NOMO-1 treated with DMSO at 0.1 percent for 48 hours (cell line): ENCODE data around the gene PARD3B.

ENCODE experiments used
- DNase-seq: peaks from one replicate; lab custom pipeline; 2025; ENCODE audit not compliant: unreplicated experiment; lab: John Stamatoyannopoulos, UW

Gene PARD3B

DNA sequence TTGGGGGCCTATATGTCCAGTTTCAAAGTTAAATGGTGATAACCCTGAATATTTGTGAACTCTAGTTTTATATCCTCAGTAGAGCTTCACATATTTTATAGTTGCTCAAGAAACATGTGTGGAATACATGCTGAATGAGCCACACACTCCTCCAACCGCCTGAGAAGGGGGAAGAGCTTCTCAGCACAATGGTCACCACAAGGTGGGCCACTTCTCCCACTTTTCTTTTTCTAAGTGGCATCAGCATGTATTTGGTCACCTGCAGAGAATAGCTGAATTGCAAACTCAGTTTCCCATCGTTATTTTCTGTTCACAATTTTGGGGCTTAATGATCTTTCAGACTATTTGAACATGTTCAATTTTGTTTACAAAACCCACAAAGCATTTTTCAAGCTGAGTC lies 340.5 kb downstream of the PARD3B start:
- no peak for DNase-seq

DNA sequence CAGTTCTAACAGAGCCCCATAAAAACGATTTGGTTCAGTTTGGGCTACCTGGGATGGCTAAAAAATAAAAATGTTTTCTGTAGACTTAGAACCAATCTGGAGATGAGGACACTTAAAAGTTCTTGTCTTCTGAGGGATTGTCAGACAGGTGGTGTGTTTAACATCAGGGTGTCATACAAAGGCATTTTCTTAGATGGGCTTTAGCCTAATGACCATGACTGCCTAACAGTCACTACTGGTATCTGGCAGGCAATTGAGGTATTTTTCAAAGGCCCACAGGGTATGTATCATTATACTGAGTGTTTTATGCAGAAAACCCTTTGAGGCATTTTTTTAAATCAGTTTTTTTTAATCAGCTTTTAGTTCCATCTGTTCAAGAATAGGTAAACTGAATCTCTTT lies 341.4 kb downstream of the PARD3B start:
- DNase-seq = no peak

DNA sequence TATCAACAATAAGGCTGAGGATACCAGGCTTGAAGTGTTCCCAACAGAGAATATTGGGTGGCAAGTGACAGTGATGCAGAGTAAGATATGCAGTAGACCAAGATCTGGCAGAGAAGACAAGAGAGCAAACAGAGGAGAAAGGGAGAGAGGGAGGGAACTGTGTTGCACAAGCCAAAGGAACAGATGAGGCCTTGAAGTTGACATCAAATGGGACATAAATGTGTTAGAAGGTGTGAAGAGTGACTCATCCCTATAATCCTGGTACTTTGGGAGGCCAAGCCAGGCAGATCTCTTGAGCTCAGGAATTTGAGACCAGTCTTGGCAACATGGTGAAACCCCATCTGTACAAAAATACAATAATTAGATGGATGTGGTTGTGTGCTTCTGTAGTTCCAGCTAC lies 342.9 kb downstream of the PARD3B start:
- no peak for DNase-seq

DNA sequence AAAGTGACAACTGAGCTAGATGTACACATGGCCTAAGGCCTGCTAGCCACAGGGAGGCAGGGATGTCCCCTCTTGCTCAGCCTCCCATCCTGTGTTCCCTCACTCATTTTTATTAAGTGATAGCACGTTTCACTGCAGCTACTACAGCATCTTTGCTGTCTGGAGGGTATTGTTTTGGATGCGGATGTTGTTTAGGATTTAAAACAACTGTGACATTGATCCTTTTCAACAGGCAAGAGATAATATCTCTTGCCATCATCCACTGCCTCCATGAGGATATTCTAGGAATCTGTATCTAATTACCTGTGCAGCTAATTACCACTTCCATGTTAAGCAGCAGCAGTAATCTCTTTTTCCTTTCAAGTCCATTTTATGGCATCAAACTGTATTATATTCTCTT lies 345.4 kb downstream of the PARD3B start:
- DNase-seq = no peak

DNA sequence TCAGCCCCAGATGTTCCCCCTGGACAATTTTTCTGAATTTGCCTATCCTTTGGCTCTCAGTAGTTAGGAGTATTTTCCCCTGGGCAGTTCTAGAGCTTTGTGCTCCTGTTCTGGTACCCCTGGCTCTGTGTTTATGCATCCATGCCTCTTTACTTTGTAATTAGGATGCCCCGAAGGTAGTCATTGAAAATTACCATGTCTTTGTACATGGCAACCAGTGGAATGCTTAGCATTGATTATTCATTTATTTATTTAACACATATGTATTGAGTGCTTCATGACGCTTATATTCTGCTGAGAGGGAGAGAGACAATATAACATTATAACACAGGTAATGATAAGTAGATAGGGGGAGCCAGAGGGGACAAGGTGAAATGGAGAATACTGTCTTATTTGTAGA lies 346.5 kb downstream of the PARD3B start:
- no peak for DNase-seq

DNA sequence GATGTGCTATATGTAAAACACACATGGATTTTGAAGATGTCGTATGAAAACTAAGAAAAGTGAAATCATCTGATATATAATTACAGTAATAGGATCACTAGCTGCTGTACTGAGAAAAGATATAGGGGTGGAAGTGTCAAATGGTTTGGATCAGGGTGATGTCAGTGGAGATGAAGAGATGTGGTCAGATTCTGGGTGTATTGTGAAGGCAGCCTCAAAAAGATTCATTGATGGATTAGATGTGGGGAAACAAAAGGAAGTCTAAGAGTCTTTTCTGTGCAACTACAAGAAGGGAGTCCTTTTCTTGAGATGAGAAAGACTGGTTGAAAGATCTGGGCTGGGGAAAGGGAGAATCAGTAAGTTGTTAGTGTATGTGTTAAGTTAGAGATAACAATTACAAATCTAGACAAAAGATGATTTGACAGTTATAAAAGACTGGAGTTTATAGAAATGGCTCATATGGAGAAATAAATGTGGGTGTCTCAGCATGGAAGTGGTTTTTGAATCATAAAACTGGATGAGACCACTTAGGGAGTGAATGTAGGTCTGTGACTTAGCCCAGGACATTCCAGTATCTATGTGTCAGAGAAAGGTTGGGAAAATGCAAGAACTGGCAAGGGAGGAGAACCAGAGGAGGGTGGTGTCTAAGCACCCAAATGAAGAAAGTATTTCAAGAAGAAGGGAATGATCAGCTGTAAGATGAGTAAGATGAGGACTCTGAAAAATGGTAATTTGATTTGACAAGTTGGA lies 347.4 kb downstream of the PARD3B start:
- DNase-seq = no peak

DNA sequence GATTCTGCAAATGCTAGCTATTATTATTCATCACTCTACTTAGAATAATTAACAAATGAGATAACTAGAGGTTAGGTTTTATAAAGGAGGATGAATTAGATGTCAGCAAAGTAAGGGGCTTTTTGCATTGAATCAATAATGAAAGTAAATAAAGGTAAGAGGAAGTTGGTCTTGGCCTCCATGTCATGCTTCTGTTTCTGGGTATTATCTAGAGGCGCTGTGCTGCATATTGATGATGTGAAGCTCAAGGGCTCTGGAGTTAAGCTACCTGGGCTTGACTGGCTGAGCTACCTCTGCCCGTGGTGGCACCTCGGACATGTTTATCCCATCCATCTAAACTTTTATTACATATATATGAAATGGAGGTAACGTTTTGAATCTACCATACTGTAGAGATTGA lies 350.9 kb downstream of the PARD3B start:
- DNase-seq = no peak

DNA sequence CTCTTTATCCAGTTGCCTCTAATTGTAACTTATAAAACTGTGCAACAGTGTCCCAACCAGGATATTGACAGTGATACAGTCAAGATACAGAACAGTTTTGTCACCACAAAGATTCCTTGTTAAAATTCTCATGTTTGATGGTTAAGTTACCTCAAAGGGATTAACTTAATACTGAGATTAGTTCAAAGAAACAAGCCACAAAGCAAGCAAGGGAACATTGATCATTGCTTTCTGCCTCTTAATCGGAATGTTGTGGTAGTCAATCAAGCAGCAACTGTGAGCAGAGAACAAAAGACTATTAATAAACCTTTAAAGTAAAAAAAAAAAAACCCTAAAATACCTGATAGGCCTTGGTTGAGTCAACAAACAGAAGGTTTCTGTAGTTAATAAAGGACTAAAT lies 352.3 kb downstream of the PARD3B start:
- DNase-seq = no peak

DNA sequence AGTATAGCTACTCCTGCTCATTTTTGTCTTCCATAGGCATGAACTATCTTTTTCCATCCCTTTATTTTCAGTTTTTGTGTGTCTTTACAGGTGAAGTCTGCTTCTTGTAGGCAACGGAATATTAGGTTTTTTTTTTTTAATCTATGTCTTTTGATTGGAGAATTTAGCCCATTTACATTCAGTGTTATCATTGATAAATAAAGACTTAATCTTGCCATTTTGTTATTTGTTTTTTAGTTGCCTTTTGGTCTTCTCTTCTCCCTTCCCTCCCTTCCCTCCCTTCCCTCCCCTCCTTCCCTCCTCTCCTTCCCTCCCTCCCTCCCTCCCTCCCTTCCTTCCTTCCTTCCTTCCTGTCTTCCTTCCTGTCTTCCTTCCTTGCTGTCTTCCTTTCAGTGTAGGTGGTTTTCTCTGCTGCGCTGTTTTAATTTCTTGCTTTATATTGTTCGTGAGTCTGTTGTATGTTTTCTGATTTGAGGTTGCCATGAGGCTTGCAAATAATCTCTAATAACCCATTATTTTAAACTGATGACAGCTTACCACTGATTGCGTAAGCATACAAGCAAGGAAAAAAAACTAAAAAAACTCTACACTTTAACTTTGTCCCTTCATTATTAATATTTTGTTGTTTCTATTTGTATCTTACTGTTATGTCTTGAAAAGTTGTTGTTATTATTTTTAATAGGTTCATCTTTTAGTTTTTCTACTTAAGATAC lies 353.8 kb downstream of the PARD3B start:
- DNase-seq = no peak

DNA sequence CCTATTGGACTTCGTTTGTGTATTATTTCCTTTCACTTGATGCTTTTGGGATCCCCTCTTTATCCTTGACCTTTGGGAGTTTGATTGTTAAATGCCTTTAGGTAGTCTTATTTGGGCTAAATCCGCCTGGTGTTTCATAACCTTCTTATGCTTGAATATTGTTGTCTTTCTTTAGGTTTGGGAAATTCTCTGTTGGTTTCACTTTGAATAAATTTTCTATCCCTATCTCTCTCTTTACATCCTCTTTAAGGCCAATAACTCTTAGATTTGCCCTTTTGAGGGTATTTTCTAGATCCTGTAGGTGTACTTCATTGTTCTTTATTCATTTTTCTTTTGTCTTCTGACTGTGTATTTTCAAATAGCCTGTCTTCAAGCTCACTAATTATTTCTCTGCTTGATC lies 354.7 kb downstream of the PARD3B start:
- no peak for DNase-seq

DNA sequence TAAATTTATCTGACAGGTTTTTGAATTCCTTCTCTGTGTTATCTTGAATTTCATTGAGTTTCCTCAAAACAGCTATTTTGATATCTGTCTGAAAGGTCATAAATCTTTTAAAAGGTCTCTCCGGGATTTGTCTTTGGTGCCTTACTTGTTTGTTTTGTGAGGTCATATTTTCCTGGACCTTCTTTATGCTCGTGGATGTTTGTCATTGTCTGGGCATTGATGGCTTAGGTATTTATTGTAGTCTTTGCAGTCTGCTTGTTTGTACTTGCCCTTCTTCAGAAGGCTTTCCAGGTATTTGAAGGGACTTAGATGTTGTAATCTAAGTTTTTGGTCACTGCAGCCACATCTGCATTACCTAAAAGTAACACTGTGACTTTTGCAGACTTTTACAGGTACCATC lies 355.2 kb downstream of the PARD3B start:
- DNase-seq = no peak

DNA sequence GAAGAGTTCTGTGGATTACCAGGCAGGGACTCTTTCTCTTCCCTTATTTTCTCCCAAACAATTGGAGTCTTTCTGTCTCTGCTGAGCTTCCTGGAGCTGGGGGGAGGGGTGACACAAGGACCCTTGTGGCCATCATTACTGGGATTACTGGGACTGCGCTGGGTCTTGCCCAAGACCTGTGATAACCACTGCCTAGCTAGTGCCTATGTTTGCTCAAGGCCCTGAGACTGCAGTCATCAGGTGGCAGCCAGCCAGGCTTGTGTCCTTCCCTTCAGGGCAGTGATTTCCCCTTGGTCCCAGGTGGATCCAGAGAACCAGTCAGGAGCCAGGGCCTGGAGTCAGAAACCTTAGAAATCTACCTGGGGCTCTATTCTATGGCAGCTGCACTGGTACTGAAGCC lies 355.6 kb downstream of the PARD3B start:
- DNase-seq = no peak

DNA sequence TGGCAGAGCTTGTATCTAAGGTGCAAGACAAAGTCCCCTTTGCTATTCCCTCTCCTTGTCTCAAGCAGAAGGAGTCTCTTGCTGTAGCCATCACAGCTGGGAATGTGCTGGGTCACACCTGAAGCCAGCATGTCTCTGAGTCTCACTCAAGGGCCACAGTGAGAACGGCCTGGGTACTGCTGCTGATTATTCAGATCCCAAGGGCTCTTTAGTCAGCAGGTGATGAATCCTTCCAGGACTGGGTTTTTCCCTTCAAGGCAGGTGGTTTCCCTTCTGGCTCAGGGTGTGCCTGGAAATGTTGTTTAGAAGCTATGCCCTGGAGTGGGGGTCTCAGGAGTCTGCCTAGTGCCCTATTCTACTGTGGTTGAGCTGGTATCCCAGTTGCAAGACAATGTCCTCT lies 356.3 kb downstream of the PARD3B start:
- no peak for DNase-seq

DNA sequence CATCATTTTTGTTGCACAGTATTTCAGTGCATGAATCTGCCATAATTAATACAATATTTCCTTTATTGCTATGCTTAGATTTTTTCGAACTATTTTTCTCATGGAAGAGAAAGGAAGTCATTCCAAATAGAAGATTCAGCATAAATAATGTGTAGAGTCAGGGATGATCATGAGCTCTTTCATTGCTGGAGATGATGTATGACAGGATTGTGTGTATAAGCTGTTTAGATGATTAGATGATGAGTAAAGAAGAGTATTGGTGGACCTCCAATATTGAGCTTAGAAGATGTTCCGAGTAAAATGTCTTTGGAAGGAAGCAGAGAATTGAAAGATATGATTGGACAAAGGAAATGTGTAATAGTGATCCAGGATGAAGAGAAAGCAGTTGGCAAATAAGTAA lies 364.5 kb downstream of the PARD3B start:
- DNase-seq = no peak

DNA sequence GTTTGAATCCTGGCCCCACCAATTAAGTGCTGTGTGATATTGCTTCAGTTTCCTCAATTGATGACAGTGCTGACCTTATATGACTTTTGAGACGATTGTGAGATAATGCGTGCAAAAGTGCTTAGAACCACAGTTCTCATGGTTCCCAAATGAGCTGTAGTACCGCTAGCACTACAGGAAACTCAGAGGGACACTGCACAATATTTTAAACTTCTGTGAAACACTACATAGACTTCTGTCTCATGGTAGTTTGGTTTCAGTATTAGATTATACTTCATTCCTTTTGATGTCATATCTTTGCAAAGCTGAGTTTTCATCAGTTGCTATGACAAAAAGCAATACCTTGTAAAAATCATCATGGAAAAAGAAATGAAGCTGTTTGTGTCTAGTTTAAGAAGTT lies 368.0 kb downstream of the PARD3B start:
- no peak for DNase-seq

DNA sequence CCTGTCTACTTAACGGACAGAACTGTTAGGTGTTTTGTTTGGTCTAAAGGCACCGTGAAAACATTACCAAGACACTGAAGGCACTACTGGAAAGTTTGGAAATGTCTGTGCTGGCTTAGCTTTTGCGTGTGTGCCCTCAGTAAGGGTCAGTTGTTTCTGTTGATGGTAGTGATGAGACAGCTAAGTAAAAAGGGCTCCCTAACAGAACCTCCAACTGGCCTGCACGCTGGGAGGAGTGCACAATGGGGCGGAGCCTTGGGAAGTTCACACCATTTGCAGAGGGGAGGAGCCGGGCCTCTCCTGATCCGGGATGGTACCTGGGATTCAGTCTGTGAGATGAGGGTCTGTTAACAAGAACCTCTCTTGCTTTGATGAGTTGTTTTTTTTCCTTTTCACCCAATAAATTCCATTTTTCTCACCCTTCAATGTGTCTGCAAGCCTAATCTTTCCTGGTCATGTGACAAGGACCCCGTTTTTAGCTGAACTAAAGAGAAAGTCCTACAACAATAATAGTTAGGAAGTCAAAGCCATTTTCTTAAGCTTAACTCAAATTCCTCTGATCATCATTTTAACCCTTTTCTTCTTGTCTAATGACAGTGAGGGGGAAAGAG lies 368.7 kb downstream of the PARD3B start:
- no peak for DNase-seq

DNA sequence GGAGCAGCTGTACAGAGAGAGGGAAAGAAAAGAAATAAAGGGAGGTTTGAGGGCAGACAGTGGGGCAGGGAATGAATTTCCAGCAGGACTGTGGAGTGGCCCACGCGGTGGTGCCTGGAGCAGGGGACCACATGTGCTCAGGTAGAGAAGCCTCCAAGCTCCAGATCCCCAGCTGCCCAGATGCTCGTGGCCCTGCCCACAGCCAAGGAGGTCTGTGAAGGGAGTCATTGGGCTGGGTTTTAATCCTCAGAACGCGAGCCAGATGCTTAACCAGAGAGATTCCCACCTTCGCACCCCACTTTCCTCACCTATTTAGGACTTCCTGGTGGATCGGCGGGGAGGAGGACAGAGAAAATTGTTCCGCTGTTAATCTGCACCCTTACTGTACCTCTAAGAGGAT lies 369.4 kb downstream of the PARD3B start:
- DNase-seq = no peak

DNA sequence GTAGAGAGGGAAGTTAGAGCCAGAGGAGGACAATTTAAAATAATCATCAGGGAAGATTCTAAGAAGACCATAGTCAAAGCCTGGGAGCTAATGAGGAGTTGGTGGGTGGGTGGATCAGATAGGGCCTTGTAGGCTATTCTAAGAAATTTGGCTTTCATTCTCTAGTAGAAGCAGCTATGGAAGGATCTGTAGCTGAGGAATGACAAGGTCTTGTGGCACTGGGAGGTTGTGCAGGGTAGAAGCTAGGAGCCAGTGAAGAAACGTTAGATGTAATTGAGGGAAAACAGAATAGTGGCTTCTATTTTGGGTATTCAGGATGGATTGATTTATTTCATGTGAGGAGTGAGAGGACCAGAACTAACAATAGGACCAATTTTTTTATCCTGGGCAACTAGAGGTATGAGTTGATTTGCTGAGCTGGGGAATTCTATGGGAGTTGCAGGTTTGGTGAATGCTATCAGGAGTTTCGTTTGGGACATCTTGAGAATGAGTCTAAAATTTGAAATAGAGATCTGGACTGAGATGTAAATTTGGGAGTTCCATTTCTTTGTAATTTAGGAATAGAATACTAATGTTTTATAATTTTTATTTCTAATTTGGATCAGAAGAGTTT lies 371.9 kb downstream of the PARD3B start:
- DNase-seq = no peak

DNA sequence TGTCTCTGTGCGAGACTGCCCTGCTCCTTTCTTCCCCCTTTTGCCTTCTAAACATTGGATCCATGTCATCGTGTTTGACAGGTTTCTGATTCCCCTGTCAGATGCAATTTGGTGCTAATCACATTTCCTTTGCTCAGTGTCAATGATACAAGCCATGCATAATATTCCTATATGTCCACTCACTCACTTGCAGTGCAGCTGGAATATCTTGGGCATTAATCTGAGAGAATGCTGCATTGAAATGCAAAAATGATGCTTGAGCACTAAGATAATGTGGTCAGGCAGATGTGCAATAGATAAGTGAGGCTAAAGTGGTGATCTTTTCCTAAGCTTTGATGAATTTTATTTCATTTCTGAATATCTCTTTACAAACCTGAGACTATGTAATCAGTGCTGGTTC lies 375.5 kb downstream of the PARD3B start:
- DNase-seq = no peak

DNA sequence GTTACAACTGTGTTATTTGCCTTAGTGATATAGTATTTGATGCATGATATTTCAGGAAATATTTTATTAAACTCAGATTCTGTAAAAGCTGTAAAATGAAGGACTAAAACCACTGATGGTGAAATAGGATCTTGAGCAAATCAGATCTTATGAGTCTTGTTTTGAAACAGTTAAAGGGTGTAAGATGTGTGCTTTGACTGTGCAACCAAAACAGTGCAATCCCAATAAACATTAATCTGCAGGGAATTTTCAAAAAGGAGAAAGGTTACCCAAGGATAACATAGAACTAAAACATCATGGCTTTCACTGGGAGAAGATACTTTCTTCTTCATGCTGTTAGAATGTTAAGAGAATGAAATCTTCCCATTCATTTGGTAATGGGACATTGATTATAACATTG lies 378.7 kb downstream of the PARD3B start:
- DNase-seq = no peak

DNA sequence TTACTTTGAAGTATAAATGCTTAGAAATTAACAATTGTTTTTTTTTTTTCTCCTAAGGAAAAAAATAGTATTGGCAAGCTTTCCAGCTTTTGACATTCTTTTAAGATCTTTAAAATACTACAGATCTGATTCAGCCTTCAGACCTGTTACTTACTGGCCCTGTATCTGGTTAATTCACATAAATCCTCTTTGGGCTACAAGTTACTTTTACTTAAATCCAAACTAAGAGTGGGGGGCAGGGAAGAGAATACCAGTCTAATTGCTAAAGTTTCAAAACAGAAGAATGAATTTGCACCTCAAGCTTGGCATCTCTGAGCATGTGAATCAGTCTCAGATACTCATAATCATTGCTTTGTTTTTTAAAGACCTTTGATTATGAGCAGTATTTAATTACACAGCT lies 386.3 kb downstream of the PARD3B start:
- DNase-seq = no peak

DNA sequence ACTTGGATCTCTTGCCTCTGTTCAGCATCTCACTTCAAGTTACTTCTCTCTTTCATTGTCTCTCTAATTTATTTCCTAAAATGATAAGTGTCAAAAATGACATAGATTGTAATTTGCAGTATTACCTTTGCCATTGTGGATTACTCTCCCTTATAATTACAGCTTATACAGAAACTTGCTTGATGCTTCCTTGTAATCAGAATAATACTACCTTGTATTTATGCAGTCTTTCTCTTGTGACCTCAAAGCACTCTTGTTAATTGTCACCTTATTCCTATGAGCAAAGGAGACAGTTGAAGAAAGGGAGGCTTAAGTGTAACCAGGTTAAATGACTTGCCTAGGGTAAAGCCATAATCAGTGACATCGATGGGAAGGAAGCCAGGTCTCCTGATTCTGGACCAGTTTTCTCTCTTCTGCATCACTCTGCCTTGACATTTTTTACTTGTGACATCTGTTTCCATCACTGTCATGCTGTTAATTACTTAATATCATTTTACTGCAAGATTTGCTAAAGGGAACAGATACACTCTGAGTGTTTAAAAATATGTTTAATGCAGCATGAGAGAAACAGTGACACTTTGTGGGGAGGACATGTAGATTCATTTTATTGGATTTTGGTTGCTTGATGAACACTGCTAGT lies 388.6 kb downstream of the PARD3B start:
- no peak for DNase-seq
